GM21381 (cell line): ENCODE measurements around the gene WRAP73.

ENCODE experiments used
- ATAC-seq: cut with Tn5 transposase; IDR thresholded peaks from one replicate; pipeline ENCODE4 v1.9.1; 2021; ENCODE audit warnings: mild to moderate bottlenecking, moderate library complexity; ENCODE audit not compliant: unreplicated experiment

Gene WRAP73

GRCh38 chr1:3614755-3615742 lies 34.9 kb downstream of the WRAP73 start:
- ATAC-seq = no peak

- no peak for ATAC-seq
These were observed 37.8 kb downstream of the WRAP73 start for GRCh38 chr1:3612123-3612522.

- no peak for ATAC-seq
These were observed 38.5 kb downstream of the WRAP73 start, which contains the start of gene MEGF6 for GRCh38 chr1:3611170-3612019. MEGF6 (minus strand) TSS chr1:3611508; CDS start chr1:3611268, 240 bp downstream.

GRCh38 chr1:3610527-3611169 lies 39.3 kb downstream of the WRAP73 start:
- ATAC-seq = no peak

DNA sequence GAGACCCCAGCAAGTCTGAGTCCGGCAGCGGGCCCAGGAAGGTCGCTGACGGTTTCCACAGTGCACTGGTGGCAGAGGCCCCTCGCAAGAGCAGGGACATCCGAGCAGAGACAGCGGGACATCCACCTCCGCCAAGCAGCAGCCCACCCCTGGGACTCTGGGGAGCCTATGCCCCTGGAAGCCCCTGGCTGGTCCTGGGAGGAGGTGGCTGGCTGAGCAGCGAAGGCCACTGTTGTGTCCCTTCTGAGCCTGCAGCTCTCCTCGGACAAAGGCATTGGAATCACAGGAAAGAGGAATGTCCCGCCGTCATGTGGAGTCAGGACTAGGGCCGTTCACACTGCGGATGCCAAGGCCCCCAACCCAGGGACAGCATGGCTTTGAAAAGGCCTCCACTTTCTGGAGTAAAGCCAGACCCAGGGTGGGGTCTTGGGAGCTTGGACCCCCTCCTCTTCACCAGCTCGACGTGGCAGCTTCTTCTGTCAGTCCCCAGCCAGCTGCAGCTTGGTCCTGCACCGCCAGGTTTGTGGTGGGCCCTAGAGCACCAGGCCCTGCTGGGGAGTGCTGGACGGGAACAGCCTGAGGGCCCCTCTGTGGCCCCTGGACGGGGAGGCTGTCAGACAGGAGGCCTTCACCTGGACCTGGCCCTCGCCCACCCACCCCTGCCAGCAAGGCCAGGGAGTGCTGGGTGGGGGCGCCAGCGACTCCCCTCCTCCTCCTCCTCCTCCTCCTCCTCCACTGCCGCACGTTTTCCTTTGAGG lies 40.0 kb downstream of the WRAP73 start:
- no peak for ATAC-seq

- ATAC-seq = no peak
These were observed 40.7 kb downstream of the WRAP73 start for GRCh38 chr1:3609016-3609768.

DNA sequence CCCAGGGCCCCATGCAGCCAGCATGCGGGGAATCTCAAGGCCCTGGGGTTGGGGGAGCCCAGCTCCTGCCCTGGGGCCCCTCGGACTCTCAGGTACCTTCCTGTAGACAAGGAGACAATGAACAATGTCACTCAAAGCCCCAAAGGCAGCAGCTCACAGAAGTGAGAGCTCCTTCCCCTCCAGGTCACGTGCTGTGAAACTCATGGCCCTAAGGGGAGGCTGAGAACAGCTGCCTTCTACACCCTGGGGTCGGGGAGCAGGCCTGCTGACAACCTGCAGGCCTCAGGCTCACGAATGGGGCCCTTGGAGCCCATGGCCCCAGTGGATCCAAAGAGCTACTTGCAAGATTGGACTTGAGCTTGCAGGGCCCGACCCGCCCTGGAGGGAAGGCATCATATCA lies 41.7 kb downstream of the WRAP73 start:
- ATAC-seq = no peak

- ATAC-seq = no peak
These were observed 42.2 kb downstream of the WRAP73 start for GRCh38 chr1:3607703-3608065.

GRCh38 chr1:3606779-3607702 lies 42.9 kb downstream of the WRAP73 start:
- ATAC-seq = no peak

DNA sequence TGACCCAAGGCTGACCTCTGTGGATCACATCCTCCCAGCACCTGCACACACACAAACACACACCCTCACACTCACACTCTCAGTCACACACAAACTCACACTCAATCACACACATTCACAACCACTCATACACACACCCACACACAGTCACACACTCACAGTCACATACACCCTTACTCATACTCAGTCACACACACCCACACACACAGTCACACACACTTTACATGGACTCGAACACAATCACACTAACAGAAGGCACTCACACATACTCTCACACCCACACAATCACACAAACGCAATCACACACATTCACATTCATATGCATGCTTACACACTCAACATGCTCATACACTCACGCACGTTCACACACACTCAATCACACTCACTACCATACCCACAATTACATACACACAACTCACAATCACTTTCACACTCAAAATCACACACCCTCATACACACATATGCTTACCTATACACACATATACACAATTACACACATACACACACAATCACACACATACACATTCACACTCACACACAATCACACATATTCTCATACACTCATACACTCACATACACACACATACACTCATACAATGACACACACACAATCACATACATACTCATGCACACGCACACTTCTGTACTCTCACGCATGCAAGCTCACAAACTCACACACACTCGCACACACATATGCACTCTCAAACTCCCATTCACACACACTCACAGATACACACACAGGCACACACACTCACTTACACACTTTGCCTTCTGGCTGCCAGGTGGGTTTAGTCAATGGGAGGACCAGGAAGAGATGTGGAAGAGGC lies 44.7 kb downstream of the WRAP73 start:
- ATAC-seq = no peak

DNA sequence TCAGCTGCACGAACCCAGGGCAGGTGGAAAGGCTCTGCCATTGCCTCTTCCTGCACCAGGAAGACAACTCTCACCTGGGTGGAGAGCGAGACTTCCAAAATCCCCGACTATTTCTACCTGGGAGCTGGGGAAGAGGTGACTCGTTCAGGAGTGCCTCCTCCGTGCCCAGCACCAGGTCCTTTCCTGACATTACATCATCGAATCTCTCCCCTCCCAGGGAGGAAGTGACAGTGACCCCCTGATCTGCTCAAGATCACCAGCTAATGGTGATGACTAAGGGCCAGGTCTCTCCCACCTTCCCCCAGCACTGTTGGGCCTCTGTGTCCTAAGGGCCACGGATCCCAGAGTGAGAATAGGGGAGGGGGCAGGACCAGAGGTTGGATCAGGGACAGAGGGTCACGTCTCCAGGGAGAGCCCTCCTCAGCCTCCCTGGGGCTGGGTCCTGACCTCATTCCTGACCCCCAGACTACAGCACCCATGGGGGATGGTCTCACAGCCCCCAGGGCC lies 45.4 kb downstream of the WRAP73 start:
- ATAC-seq = no peak

DNA sequence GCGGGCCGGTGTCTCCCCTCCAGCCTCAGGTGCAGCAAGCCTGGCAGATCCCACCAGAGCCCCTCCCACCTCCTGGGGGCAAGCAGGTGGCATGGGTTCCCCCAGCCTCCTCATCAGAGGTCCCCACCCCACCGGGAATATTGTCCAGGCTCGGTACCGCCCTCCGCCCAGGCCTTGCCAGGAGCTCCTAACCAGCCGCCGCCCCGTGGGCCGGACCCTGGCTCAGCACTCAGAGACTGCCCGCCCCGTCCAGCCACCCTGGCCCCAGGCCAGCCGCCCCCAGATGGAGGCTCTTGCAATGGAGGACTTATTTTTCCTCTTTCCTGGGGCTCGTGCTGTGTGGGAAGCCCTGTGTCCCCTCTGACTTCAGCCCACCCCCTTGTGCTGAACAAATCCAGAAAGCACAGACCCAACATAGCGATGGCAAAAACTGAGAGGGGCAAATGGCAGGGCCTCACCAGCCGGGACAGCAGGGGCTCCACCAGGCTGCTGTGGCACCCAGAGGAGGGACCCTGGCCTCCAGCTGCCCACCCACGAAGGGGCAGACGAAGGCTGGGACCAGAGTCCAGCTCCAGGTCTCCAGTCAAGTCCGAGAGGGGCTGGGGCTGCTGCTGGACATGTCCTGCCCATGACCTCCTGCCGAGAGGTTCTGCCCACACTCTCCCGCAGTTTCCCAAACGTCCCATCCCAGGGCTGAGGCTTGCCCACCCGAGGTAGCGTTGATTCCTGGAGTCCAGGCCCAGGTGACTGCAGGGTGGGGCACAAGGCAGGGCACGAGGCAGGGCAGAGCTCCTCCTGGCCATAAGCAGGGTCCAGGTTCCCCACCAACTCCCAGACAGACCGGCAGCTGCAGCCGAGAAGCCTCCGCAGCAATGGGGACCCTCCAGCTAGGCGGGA lies 46.1 kb downstream of the WRAP73 start:
- ATAC-seq = no peak

DNA sequence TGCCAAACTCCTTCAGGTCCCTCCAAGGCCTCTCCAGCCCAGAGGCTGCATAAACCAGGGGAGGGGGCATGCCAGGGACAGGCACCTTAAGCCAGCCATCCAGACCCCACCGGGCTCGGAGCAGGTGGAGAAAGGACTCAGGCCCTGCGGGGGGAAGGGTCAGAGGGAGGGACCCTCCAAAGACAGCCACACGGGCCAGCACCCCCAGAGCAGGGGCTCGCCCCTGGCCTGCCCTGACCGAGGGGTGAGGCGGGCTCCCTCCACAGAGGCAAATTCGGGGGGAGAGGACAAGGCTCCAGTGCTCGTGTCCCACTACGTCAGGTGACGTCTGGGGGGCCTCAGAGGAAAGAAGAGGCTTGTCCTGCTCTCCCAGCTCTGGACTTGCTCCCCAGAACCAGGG lies 46.7 kb downstream of the WRAP73 start:
- no peak for ATAC-seq

- no peak for ATAC-seq
These were observed 47.5 kb downstream of the WRAP73 start for GRCh38 chr1:3602375-3602774.

GRCh38 chr1:3601743-3602142 lies 48.2 kb downstream of the WRAP73 start:
- no peak for ATAC-seq

GRCh38 chr1:3600354-3600753 lies 49.5 kb downstream of the WRAP73 start:
- ATAC-seq = no peak

- ATAC-seq = no peak
These were observed 50.1 kb downstream of the WRAP73 start for GRCh38 chr1:3599816-3600215.
